Urinary bladder (tissue), 4 donors: ENCODE data around the gene MYOF. TPM values are rescaled to one million over a fixed set of nuclear protein-coding genes. Genes with fewer than 3 reads are reported as not detected.
A peak's percentile ranks its signal among the peaks of the same experiment; 100 is the strongest.
"Not testable (repeated sequence)": the region's sequence is repeated elsewhere in the genome, so short reads cannot be mapped to it uniquely, and the experiment has no call there.

Experiments
- DNase-seq: peaks from one replicate; pipeline ENCODE4 v3.0.0-alpha.2; 2015; ENCODE audit errors: extremely low spot score
- H3K27ac ChIP-seq: one replicate; pipeline ENCODE4 v1.5.1; 2013; ENCODE audit warnings: low read depth, mild to moderate bottlenecking, moderate library complexity
- H3K36me3 ChIP-seq: one replicate; pipeline ENCODE4 v1.6.1; 2013; ENCODE audit warnings: mild to moderate bottlenecking, moderate library complexity; ENCODE audit not compliant: insufficient read depth
- H3K4me1 ChIP-seq: one replicate; pipeline ENCODE4 v1.6.1; 2013; ENCODE audit warnings: mild to moderate bottlenecking, moderate library complexity; ENCODE audit not compliant: insufficient read depth
- H3K4me3 ChIP-seq: one replicate; pipeline ENCODE4 v1.5.1; 2013; ENCODE audit warnings: low read depth, low read length
- WGBS: extraction: QIAGEN DNeasy Blood & Tissue Kit; methylation state at CpG from one replicate; pipeline ENCODE4 v1.1.7; 2013; 5-methylcytosine and 5-hydroxymethylcytosine counted together
- polyA plus RNA-seq: library from polyadenylated mRNA; stranded (reverse); fragments of 200-250 nt; gene quantifications from one replicate; pipeline ENCODE4 v1.2.3, GENCODE V29; 2013
- total RNA-seq: library from RNA; depleted of rRNA; stranded (reverse); fragments of >200 nt; gene quantifications from one replicate; pipeline ENCODE4 v1.2.3, GENCODE V29; 2014
- donor health status: healthy with polysubstance abuse.
- donor health status: healthy.

MYOF gene
- total and polyA plus RNA-seq, 2 donors = 61.3 to 99.1 TPM

DNA sequence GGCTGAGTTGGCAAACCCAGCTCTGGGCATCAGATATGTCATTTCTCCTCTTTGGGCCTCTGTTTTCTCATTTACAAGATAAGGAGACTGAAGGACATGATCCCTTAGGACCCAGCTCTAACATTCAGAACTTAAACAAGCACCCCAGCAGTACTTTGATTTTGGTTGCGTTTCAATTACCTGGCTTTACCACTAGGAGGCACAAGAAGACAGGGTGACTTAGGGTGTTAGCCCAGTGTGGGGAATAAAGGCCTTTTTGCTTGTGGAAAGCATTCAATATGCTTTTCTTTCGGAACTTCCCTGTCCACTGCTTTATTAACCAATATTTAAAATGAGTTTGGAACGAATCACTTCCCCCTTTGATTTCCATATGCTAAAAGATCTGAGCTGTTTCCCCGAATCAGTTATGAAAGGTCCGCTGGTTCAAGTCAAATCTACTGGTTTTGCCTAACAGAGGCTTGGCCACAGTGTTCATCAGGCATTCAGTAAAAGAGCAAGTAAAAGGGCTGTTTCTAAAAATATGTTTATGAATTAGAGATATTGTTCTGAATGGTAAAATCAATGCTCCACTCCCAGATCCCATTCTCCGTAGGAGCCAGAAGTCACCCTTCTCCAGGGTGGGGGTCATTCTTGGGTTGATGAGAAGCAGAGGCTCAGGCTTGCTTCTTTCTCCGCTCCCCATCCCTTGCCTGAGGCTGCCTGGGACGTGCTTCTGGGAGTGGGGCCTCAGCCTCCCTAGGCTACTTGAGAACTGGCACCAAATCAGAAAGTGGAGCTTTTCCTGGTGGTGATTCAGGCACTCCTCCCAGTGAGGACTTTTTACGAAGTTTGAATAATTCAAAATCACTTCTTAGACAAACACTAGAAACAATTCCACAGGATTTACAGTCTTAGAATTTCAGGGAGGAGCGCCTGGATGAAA lies 105.5 kb downstream of the MYOF start:
- WGBS = 14% methylated on average over 10 of the region's 10 CpGs
- Histone ChIP-seq H3K4me1 (no peaks in the 10 kb centered on the region), H3K27ac (peak overlapping the region; percentile 75), H3K36me3 (peaks cover 4% of the 10 kb centered on the region), H3K4me3 (no peak overlapping the region)
- peak; percentile 77 for DNase-seq

DNA sequence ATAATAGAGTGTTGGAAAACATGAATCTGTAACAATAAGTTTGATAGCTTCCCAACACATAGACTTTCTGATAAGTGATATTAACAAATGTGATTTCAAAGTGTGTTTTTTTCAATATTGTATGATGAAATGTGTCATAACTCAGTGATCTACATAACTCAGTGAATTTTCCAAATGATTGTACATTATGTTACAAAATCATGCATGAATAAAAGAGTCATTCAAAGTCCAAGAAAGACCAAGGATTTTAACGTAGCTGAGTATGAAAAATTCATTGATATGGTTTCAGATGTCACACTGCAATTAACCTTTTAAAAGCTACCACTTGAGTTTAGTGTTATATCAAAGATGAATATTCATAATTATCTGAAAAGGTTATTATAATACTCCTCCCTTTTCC lies 111.2 kb downstream of the MYOF start:
- DNase-seq = no peak
- 46% methylated on average over 1 of the region's 1 CpG for WGBS
- H3K27ac ChIP-seq = no peak overlapping the region
- H3K4me3 ChIP-seq = no peak overlapping the region
- peaks cover 4% of the 10 kb centered on the region for H3K36me3 ChIP-seq
- H3K4me1 ChIP-seq = no peaks in the 10 kb centered on the region

DNA sequence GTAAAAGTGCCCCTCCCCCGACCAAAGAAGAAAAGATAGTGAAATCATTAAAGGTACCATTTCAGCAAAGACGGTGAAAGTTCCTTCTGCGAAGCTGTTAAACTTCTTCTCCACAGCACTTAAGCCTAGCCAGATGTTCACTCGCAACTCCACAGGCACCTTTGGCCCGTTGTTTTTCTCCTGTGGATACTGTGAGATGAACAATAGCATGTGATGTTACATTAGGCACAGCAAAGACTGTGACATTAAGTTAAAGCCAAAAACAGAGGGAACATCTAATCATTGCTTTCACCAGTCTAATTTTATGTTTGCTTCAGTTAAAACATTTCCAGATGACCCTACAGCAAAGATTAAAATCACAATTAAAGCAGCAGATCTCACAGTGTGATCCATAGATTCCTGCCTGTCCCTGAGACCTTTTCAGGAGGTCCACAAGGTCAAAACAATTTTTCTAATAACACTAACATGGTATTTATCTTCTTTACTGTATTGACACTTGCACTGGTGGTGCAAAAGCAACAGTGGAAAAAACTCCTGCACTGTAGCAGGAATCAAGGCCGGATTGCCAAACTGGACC lies 112.5 kb downstream of the MYOF start:
- Histone ChIP-seq H3K4me1 (no peaks in the 10 kb centered on the region), H3K27ac (no peak overlapping the region), H3K4me3 (no peak overlapping the region), H3K36me3 (peaks cover 3% of the 10 kb centered on the region)
- WGBS = 76% methylated on average over 6 of the region's 6 CpGs
- DNase-seq = no peak

DNA sequence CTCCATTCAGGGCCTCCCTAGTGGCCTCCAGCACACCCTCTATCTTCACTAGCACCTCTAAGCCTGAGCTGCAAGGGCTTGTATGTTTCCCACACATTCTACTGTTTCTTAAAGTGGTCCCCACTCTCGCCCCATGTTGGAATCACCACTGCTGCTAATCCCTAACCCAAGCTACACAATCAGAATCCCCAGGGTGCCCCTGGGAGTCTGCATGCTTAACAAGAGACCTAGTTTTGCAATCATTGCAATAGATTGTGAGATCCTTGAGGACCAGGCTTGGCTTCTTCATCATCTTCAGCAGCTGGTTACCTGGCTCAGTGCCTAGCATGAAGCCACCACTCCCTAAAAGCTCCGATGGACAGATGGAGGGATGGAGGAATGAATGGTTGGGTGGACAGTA lies 113.9 kb downstream of the MYOF start:
- no peak for DNase-seq
- no peak overlapping the region for H3K27ac ChIP-seq
- 79% methylated on average over 2 of the region's 2 CpGs for WGBS
- no peak overlapping the region for H3K4me3 ChIP-seq
- H3K36me3 ChIP-seq = peaks cover 3% of the 10 kb centered on the region
- no peaks in the 10 kb centered on the region for H3K4me1 ChIP-seq

DNA sequence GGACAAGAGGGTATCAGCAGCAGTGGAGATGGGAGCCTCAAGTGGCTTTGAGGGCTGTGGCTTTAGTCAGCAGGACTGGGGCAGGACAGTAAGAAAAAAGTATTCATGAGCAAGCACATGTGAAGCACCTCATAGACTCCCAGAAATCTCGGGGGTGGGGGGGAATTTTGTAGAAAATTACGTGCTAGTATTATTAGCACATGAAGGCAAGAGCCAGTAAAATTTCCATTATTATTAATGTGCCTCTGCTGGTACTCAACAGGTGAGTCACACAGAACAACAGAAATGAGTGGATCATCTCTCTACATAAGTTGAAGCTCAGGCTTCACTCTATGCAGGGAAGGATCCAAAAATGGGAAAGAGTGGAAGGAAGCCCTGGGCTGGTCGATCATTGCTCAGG lies 114.5 kb downstream of the MYOF start:
- Histone ChIP-seq H3K36me3 (peaks cover 1% of the 10 kb centered on the region), H3K4me1 (no peaks in the 10 kb centered on the region), H3K4me3 (no peak overlapping the region), H3K27ac (no peak overlapping the region)
- no peak for DNase-seq
- WGBS = 89% methylated on average over 3 of the region's 3 CpGs

DNA sequence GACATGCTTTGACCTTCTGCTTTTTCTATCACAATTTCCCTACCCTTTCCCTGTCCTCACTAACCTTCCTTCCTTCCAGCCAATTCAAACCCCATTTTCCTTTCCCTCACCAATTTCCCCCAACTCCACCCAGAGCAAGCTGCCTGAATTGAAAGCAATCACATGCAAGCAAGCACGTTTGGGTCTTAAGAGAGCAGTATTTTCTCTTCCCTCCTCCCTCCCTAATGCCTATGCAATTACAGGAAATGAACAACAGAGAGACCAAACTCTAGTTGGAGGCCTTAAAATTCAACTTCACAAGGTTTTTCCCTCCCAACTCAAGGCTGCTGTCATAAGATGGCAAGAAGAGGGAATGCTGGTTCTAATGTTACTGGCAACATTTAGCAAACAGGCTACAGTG lies 117.2 kb downstream of the MYOF start:
- peaks cover 1% of the 10 kb centered on the region for H3K36me3 ChIP-seq
- no peak overlapping the region for H3K4me3 ChIP-seq
- H3K4me1 ChIP-seq = no peaks in the 10 kb centered on the region
- no peak for DNase-seq
- 19% methylated on average over 1 of the region's 1 CpG for WGBS
- no peak overlapping the region for H3K27ac ChIP-seq

DNA sequence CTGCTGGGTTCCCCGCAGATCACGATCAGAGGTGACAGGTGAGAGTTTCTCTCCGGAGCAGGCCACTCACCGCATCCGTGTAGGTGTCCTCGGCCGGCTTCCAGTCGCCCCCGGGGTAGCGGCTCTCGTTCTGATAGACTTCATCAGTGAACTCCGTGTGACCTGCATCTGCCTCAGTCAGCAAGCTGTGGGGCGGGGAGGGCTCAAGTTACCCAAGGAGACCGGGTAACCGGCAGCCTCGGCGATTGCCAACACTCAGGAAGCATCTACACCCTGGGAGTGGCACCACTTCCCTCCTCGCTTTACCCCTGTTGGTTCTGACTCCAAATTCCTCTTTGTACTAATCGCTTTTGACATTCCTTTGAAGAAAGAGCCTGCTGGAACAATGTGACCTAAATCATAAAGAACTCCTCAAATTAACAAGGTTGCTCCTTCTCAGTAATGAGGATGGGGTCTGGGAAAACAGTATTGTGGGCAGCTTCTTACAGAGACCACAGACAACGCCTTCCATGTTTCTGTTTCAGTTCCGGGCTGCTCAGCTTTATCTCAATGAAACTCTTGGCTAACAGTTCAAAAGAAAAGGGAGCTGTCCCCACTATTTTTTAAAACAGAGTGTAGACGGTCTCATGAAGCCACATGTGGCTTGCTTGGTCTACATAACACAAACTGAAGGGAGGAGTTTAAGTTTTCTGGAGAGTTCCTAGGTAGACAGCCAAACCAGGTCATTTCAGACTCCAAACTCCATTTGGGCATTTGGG lies 118.1 kb downstream of the MYOF start:
- Histone ChIP-seq H3K27ac (no peak overlapping the region), H3K36me3 (no peaks in the 10 kb centered on the region), H3K4me3 (no peak overlapping the region), H3K4me1 (no peaks in the 10 kb centered on the region)
- 72% methylated on average over 22 of the region's 22 CpGs for WGBS
- no peak for DNase-seq

DNA sequence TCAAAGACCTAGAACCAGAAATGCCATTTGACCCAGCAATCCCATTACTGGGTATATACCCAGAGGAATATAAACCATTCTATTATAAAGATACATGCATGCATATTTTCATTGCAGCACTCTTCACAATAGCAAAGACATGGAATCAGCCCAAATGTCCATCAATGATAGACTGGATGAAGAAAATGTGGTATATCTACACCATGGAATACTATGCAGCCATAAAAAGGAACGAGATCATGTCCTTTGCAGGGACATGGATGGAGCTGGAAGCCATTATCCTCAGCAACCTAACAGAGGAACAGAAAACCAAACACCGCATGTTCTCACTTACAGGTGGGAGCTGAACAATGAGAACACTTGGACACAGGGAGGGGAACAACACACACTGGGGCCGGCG lies 123.7 kb downstream of the MYOF start:
- 98% methylated on average over 4 of the region's 4 CpGs for WGBS
- H3K36me3 ChIP-seq, H3K4me3 ChIP-seq, DNase-seq, H3K27ac ChIP-seq, H3K4me1 ChIP-seq: not testable (repeated sequence)

DNA sequence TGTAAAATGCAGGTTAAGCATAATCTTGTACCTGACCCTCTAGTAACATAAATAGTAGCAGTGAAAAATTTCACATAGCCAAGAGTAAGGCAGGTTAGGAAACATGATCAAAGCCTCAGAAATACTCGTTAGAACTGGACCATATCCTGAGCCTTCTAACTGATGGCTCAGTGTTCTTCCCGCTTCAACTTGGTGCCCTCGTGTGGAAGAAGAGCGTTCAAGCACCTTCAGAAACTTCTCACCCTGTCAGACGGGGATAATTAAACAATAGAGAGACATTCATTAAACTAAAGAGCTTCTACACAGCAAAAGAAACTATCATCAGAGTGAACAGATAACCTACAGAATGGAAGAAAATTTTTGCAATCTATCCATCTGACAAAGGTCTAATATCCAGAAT lies 124.5 kb downstream of the MYOF start:
- H3K27ac ChIP-seq = no peak overlapping the region
- 18% methylated on average over 5 of the region's 5 CpGs for WGBS
- H3K4me3 ChIP-seq = no peak overlapping the region
- no peaks in the 10 kb centered on the region for H3K4me1 ChIP-seq
- no peak for DNase-seq
- peaks cover 4% of the 10 kb centered on the region for H3K36me3 ChIP-seq

DNA sequence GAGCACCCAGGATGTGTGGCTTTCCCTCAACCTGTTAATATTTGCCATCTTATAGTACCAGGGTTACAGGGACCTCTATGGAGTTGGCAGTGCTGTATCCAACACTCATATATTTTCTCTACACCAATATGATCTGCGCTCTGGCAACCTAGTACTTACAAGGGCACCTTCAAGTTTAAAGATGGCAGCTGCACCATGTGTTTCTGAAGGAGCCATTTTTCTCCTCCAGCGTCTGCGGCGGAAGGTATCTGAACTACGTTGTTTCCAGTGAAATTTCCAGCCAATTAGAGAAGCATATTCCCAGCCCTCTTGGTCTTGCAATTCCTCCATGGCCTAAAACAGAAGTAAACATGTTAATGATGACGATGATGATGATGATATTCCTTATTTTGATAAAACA lies 125.6 kb downstream of the MYOF start:
- DNase-seq = no peak
- no peaks in the 10 kb centered on the region for H3K4me1 ChIP-seq
- H3K36me3 ChIP-seq = peaks cover 7% of the 10 kb centered on the region
- no peak overlapping the region for H3K4me3 ChIP-seq
- 95% methylated on average over 6 of the region's 6 CpGs for WGBS
- no peak overlapping the region for H3K27ac ChIP-seq

DNA sequence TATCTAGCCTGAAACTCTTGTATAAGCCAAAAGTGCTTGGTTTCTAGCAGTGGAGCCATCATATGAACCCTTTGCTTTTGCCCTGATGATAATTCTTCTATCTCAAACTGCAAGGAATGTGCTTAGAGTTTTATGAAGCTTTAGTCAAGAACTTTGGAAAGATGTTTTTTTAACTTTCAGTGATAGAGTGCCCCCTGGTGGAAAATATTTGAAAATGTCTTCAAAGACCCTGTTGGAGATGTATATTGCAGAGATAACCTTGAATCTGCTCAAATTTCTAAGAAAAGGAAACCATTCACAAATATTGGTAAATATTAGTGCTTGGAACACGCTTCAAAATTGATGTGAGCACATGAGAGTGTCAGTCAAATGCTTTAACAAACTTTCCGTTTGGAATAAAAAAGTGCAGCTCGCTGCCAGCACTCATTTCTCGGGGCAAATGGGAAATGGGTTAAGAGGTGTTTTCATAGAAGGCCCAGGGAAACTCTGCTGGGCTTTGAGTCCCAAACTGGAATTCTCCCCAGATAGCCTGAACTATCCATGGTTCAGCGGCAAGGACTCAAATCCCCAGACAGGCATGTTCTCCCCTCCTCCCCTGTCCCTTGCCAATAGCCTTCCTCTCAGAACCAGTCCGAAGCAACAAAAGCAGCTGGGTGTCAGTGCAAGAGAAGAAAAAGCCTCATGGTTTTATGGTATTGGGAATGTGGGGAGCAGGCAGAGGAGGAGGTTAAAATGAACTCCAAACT lies 129.3 kb downstream of the MYOF start:
- Histone ChIP-seq H3K36me3 (peaks cover 9% of the 10 kb centered on the region), H3K27ac (no peak overlapping the region), H3K4me3 (no peak overlapping the region), H3K4me1 (no peaks in the 10 kb centered on the region)
- no peak for DNase-seq
- WGBS = 59% methylated on average over 6 of the region's 6 CpGs

DNA sequence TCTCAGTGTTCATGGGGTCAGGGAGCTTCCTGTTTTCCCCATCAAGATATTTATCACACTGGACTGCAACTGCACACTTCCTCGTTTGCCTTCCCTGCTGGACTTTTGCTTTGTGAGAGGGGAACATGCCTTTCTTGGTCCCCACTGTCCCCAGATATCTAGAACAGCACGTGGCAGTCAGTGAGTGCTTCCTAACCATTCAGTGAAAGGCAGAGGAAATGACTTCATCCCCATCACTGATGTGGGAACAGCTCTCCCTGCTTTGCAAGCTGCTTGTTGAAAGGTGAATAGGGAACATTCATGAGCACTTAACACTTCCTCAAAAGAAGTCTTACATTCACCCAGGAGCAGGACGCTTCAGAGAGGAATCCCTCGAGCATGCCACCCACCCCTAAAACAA lies 135.4 kb downstream of the MYOF start:
- no peak for DNase-seq
- no peaks in the 10 kb centered on the region for H3K4me1 ChIP-seq
- H3K4me3 ChIP-seq = no peak overlapping the region
- H3K27ac ChIP-seq = no peak overlapping the region
- peaks cover 5% of the 10 kb centered on the region for H3K36me3 ChIP-seq
- WGBS = 35% methylated on average over 4 of the region's 4 CpGs

DNA sequence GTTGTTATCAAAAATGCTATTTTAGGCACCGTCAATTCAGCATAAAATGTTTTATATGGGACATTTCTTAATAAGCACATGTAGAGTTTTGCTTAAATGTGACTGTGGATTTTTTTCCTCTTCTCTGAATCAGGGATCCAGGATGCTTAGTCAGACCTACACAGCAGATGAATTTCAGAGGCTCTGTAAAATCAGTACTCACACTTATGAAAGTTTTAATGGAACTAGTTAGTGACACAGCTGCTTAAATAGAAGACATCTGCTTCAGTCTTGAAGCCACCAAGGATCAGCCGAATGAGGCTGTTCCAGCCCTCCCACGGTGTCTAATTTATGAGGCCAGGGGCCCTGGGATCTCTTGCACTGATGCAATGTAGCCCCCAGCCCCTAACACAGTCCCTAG lies 136.0 kb downstream of the MYOF start:
- 45% methylated on average over 3 of the region's 3 CpGs for WGBS
- Histone ChIP-seq H3K4me3 (no peak overlapping the region), H3K36me3 (peaks cover 5% of the 10 kb centered on the region), H3K4me1 (no peaks in the 10 kb centered on the region), H3K27ac (no peak overlapping the region)
- no peak for DNase-seq
